ENCODE results near the gene RNF212. TPM values are rescaled to one million over a fixed set of nuclear protein-coding genes. Genes with fewer than 3 reads are reported as not detected.

The RNF212 gene
- total RNA-seq, 1 experiment from 2014 or later: not detected

- Histone ChIP-seq H3K9me3 (ENCODE audit: low read length) (no peaks in the 10 kb centered on the region), H3K9me2 (replicated peaks; ENCODE audit: low read length) (no peaks in the 10 kb centered on the region), H3F3A (ENCODE audit: low read length, unreplicated experiment) (no peaks in the 10 kb centered on the region), H2AFZ (ENCODE audit: low read length) (no peak overlapping the region), H3K4me2 (ENCODE audit: low read length) (peak overlapping the region; percentile 59), H3K79me2 (ENCODE audit: low read length) (no peaks in the 10 kb centered on the region), H3K4me1 (ENCODE audit: insufficient read depth, low read length) (peaks cover 14% of the 10 kb centered on the region), H3K27me3 (ENCODE audit: low read length) (peaks cover 5% of the 10 kb centered on the region; the same call in 1 of the 2 replicates), H3K36me3 (ENCODE audit: low read depth, low read length) (no peaks in the 10 kb centered on the region), H3K4me3 (ENCODE audit: low read length) (no peak overlapping the region), H4K20me1 (ENCODE audit: low read length) (no peaks in the 10 kb centered on the region), H3K9ac (ENCODE audit: low read length) (no peak overlapping the region), H3K27ac (ENCODE audit: low read length) (no peak overlapping the region)
- ATAC-seq (no peak), DNase-seq (no peak)
- ChIA-PET POLR2A (ENCODE audit: unreplicated experiment) (interaction anchor here (0.6 kb wide), 1 partner anchor 13 kb away, joined by 4 read pairs; no protein-coding TSS in a partner anchor), CTCF (no interaction called here)
- TF ChIP-seq CTCF (conservative IDR thresholded peaks at IDR 0.05; ENCODE audit: low read depth, low read length) (no peak), EZH2phosphoT487 (IDR thresholded peaks at IDR 0.05; ENCODE audit: borderline replicate concordance, low read length) (no peak), EZH2 (IDR thresholded peaks at IDR 0.05; ENCODE audit: low read length, unreplicated experiment) (no peak)
- intact Hi-C loops (cut with micrococcal nuclease): no loop called here
- no TSS peak for BruUV-seq (replicated peaks)
Observed at GRCh38 chr4:1151541-1151940, 38.2 kb upstream of the RNF212 start.

- ATAC-seq: no peak
- POLR2A ChIA-PET (ENCODE audit: unreplicated experiment): no interaction called here
- CTCF ChIA-PET: no interaction called here
Observed at GRCh38 chr4:1150875-1151274, 37.5 kb upstream of the RNF212 start.

More at GRCh38 chr4:1150875-1151274, 37.5 kb upstream of the RNF212 start:
- Histone ChIP-seq H4K20me1 (ENCODE audit: low read length) (no peaks in the 10 kb centered on the region), H3K79me2 (ENCODE audit: low read length) (no peaks in the 10 kb centered on the region), H3K4me3 (ENCODE audit: low read length) (no peak overlapping the region), H3K27me3 (ENCODE audit: low read length) (peaks cover 5% of the 10 kb centered on the region; the same call in 1 of the 2 replicates), H2AFZ (ENCODE audit: low read length) (no peak overlapping the region), H3K36me3 (ENCODE audit: low read depth, low read length) (no peaks in the 10 kb centered on the region), H3F3A (ENCODE audit: low read length, unreplicated experiment) (no peaks in the 10 kb centered on the region), H3K9me3 (ENCODE audit: low read length) (no peaks in the 10 kb centered on the region), H3K27ac (ENCODE audit: low read length) (no peak overlapping the region), H3K4me2 (ENCODE audit: low read length) (no peak overlapping the region), H3K9me2 (replicated peaks; ENCODE audit: low read length) (no peaks in the 10 kb centered on the region), H3K4me1 (ENCODE audit: insufficient read depth, low read length) (peaks cover 14% of the 10 kb centered on the region), H3K9ac (ENCODE audit: low read length) (no peak overlapping the region)
- no TSS peak for BruUV-seq (replicated peaks)
- TF ChIP-seq EZH2 (IDR thresholded peaks at IDR 0.05; ENCODE audit: low read length, unreplicated experiment) (no peak), CTCF (conservative IDR thresholded peaks at IDR 0.05; ENCODE audit: low read depth, low read length) (no peak), EZH2phosphoT487 (IDR thresholded peaks at IDR 0.05; ENCODE audit: borderline replicate concordance, low read length) (no peak)
- intact Hi-C loops (cut with micrococcal nuclease): no loop called here
- DNase-seq: no peak
